ENCODE measurements around the gene KIAA0586. TPM values are rescaled to one million over a fixed set of nuclear protein-coding genes. Genes with fewer than 3 reads are reported as not detected.

The KIAA0586 gene
- total and polyA plus RNA-seq, 7 experiments from 2014 or later = 26.4 to 52.5 (median 33.1) TPM

- Histone ChIP-seq H3K36me3 (ENCODE audit: control insufficient read depth in 2 of 3, insufficient read depth in 3 of 3, low read length in 3 of 3) (no peaks in the 10 kb centered on the region), H3K9me3 (ENCODE audit: control insufficient read depth in 2 of 3, low read length in 3 of 3) (no peaks in the 10 kb centered on the region), H3K4me1 (ENCODE audit: control insufficient read depth in 2 of 2, insufficient read depth in 2 of 2, low read length in 2 of 2) (peaks cover 0 to 46% of the 10 kb centered on the region in 2 donors), H3K4me3 (ENCODE audit: low read length) (peak overlapping the region; percentile 3), H3K27me3 (ENCODE audit: control insufficient read depth in 2 of 2, insufficient read depth in 2 of 2, low read length in 2 of 2) (no peaks in the 10 kb centered on the region), H3K27ac (ENCODE audit: low read depth, low read length) (peak overlapping the region; percentile 7)
- Mint-ChIP-seq H3K4me1 (peaks cover 16 to 59% (median 47%) of the 10 kb centered on the region in 7 donors), H3K9me3 (peaks cover 0 to 3% (median 0%) of the 10 kb centered on the region in 11 donors), H3K4me3 (peak overlapping the region; percentile 49 to 78 (median 72)), H3K36me3 (peaks cover 0 to 4% (median 0%) of the 10 kb centered on the region in 5 donors), H3K27ac (peak overlapping the region; percentile 42 to 92 (median 72)), H3K27me3 (peaks cover 0 to 5% (median 0%) of the 10 kb centered on the region in 5 donors)
- DNase-seq (peak in 7 of 9 donors; percentile 54 to 81 (median 74)), ATAC-seq (peak; percentile 92)
- ChIA-PET CTCF (interaction anchor here (0.8 to 4.1 kb wide), 3 partner anchors 26 to 97 kb away, joined by 3 to 28 read pairs (median 4); partner anchors contain the start of gene DACT1), POLR2A (interaction anchor here (0.6 to 1.8 kb wide), 7 partner anchors 9 to 1655 kb away, joined by 3 to 10 read pairs (median 4); partner anchors contain the start of genes DACT1, KIAA0586 and TIMM9)
- intact Hi-C loops (cut with micrococcal nuclease) = loop anchor here (1.0 to 5.0 kb wide), 6 partner anchors 25 to 591 kb away; partner anchors contain the start of genes DACT1 (in 2 of the 2) and DAAM1 (in 1 of the 2)
Measured at GRCh38 chr14:58598028-58598803, 170.7 kb downstream of the KIAA0586 start.

DNA sequence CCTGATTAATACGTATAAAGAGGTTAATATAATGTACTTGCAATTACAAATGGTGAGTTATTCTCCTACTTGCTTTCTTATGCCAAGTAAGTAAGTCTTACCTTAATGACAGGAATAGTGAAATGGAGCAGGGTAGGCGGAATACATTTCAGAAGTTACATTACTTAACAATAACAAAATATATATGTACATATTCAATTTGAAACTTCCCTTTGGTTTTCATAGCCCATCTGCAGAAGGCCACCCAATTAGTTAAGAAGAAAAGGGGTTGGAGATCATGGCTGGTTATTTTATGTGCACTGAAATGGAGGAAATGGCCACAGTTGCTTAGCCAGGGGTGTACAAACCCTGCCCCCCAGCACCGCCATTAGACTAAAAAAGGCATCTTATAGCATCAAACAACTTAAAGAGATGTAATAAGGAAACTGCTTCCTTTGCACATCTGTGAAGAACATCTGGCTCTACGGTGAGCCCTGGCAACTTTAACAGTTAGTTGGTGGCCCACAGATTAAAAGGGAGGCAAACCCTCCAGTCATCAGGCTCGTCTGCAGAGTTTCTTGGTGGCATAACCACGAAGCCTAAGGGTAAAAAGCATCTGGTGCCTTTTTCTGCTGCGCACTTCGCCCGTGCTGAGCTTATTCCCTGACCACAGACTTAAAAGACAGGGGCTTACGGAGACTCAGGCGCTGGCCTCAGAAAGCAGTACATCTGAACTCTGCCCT, 171.4 kb downstream of the KIAA0586 start:
- peaks cover 16 to 59% (median 47%) of the 10 kb centered on the region in 7 donors for H3K4me1 Mint-ChIP-seq

GRCh38 chr14:58599707-58600106, 172.2 kb downstream of the KIAA0586 start:
- Mint-ChIP-seq H3K36me3 (peaks cover 0 to 4% (median 0%) of the 10 kb centered on the region in 5 donors), H3K4me3 (peak overlapping the region in 8 of 10 donors; percentile 14 to 75 (median 61)), H3K27me3 (peaks cover 0 to 5% (median 0%) of the 10 kb centered on the region in 5 donors), H3K4me1 (peaks cover 14 to 59% (median 47%) of the 10 kb centered on the region in 7 donors), H3K9me3 (peaks cover 0 to 3% (median 0%) of the 10 kb centered on the region in 11 donors), H3K27ac (peak overlapping the region in 1 of 9 donors; percentile 51)
- Histone ChIP-seq H3K27me3 (ENCODE audit: control insufficient read depth in 2 of 2, insufficient read depth in 2 of 2, low read length in 2 of 2) (no peaks in the 10 kb centered on the region), H3K4me3 (ENCODE audit: low read length) (no peak overlapping the region), H3K36me3 (ENCODE audit: control insufficient read depth in 2 of 3, insufficient read depth in 3 of 3, low read length in 3 of 3) (no peaks in the 10 kb centered on the region), H3K27ac (ENCODE audit: low read depth, low read length) (no peak overlapping the region), H3K9me3 (ENCODE audit: control insufficient read depth in 2 of 3, low read length in 3 of 3) (no peaks in the 10 kb centered on the region), H3K4me1 (ENCODE audit: control insufficient read depth in 2 of 2, insufficient read depth in 2 of 2, low read length in 2 of 2) (peaks cover 0 to 46% of the 10 kb centered on the region in 2 donors)
- ATAC-seq (no peak), DNase-seq (no peak)
- intact Hi-C loops (cut with micrococcal nuclease) = loop anchor here (2.0 to 5.0 kb wide), 4 partner anchors 23 to 589 kb away; partner anchors contain the start of genes DAAM1 (in 1 of the 2) and DACT1 (in 1 of the 2)
- ChIA-PET POLR2A (interaction anchor here (1.5 kb wide), 1 partner anchor 36 kb away, joined by 5 read pairs; no protein-coding TSS in a partner anchor), CTCF (interaction anchor here (0.7 kb wide), 1 partner anchor 37 kb away, joined by 5 read pairs; no protein-coding TSS in a partner anchor)

More for the DNA sequence above, 171.4 kb downstream of the KIAA0586 start:
- Histone ChIP-seq H3K9me3 (ENCODE audit: control insufficient read depth in 2 of 3, low read length in 3 of 3) (no peaks in the 10 kb centered on the region), H3K27ac (ENCODE audit: low read depth, low read length) (no peak overlapping the region), H3K4me3 (ENCODE audit: low read length) (peak overlapping the region; percentile 3), H3K27me3 (ENCODE audit: control insufficient read depth in 2 of 2, insufficient read depth in 2 of 2, low read length in 2 of 2) (no peaks in the 10 kb centered on the region), H3K36me3 (ENCODE audit: control insufficient read depth in 2 of 3, insufficient read depth in 3 of 3, low read length in 3 of 3) (no peaks in the 10 kb centered on the region), H3K4me1 (ENCODE audit: control insufficient read depth in 2 of 2, insufficient read depth in 2 of 2, low read length in 2 of 2) (peaks cover 0 to 46% of the 10 kb centered on the region in 2 donors)
- H3K27me3 Mint-ChIP-seq = peaks cover 0 to 5% (median 0%) of the 10 kb centered on the region in 5 donors
- ChIA-PET CTCF (interaction anchor here (0.8 to 4.1 kb wide), 2 partner anchors 27 to 39 kb away, joined by 3 to 28 read pairs; partner anchors contain the start of gene DACT1), POLR2A (interaction anchor here (0.6 to 1.8 kb wide), 7 partner anchors 9 to 1654 kb away, joined by 3 to 10 read pairs (median 4); partner anchors contain the start of genes DACT1, KIAA0586 and TIMM9)
- H3K36me3 Mint-ChIP-seq = peaks cover 0 to 4% (median 0%) of the 10 kb centered on the region in 5 donors
- peak; percentile 6 for ATAC-seq
- peak overlapping the region in 8 of 9 donors; percentile 14 to 92 (median 69) for H3K27ac Mint-ChIP-seq
- intact Hi-C loops (cut with micrococcal nuclease) = loop anchor here (1.0 to 5.0 kb wide), 6 partner anchors 24 to 590 kb away; partner anchors contain the start of genes DACT1 (in 2 of the 2) and DAAM1 (in 1 of the 2)
- H3K4me3 Mint-ChIP-seq = peak overlapping the region; percentile 49 to 78 (median 72)
- peaks cover 0 to 3% (median 0%) of the 10 kb centered on the region in 11 donors for H3K9me3 Mint-ChIP-seq
- DNase-seq = peak in 3 of 9 donors; percentile 1 to 7 (median 6)

Other genes starting within 250 kb of the KIAA0586 start
- gene ACTR10, start 227.6 kb upstream of the KIAA0586 start, total RNA-seq = 10 to 100 TPM; 40.0 to 54.6 (median 50.4) TPM
- gene ACTR10, start 227.6 kb upstream of the KIAA0586 start, polyA plus RNA-seq = 10 to 100 TPM; 53.2 to 90.8 TPM
- gene PSMA3, start 182.9 kb upstream of the KIAA0586 start, total RNA-seq = 100 to 1,000 TPM in 2 of 5 experiments, 10 to 100 TPM in 3; 76.5 to 357 (median 97.1) TPM
- 100 to 1,000 TPM; 161 to 163 TPM for gene PSMA3, start 182.9 kb upstream of the KIAA0586 start, polyA plus RNA-seq
- 10 to 100 TPM; 29.0 to 79.2 (median 73.3) TPM for gene ARID4A, start 129.2 kb upstream of the KIAA0586 start, total RNA-seq
- 10 to 100 TPM; 25.7 to 34.5 TPM for gene ARID4A, start 129.2 kb upstream of the KIAA0586 start, polyA plus RNA-seq
- gene TOMM20L, start 31.8 kb upstream of the KIAA0586 start, total RNA-seq = not detected
- gene TOMM20L, start 31.8 kb upstream of the KIAA0586 start, polyA plus RNA-seq = not detected
- 10 to 100 TPM; 22.1 to 42.5 (median 37.0) TPM for gene TIMM9, start 188 bp upstream of the KIAA0586 start, total RNA-seq
- gene TIMM9, start 188 bp upstream of the KIAA0586 start, polyA plus RNA-seq = 10 to 100 TPM; 63.7 to 89.8 TPM
- gene DACT1, start 210.2 kb downstream of the KIAA0586 start, total RNA-seq = 10 to 100 TPM in 4 of 5 experiments, 1 to 10 TPM in 1; 8.2 to 32.3 (median 15.0) TPM
- gene DACT1, start 210.2 kb downstream of the KIAA0586 start, polyA plus RNA-seq = 10 to 100 TPM; 18.5 to 38.7 TPM